Thymus (tissue), 2 donors: ENCODE data around the gene RGS9. TPM values are rescaled to one million over a fixed set of nuclear protein-coding genes. Genes with fewer than 3 reads are reported as not detected.

Experiments used
- polyA plus RNA-seq: library from polyadenylated mRNA; stranded (reverse); fragments of 200-250 nt; gene quantifications from one replicate; pipeline ENCODE4 v1.2.3, GENCODE V29; 2013
- total RNA-seq: library from RNA; stranded (reverse); fragments of 120-200 nt; gene quantifications from one replicate; pipeline ENCODE4 v1.2.4, GENCODE V29; 2013
- donor health status: healthy.

The RGS9 gene
- total and polyA plus RNA-seq, 2 donors, result 1.9 to 2.6 TPM

Other genes starting within 250 kb of the RGS9 start
- gene LRRC37A3, start 217.9 kb upstream of the RGS9 start, total RNA-seq, result 8.5 TPM
- gene LRRC37A3, start 217.9 kb upstream of the RGS9 start, polyA plus RNA-seq, result 7.9 TPM
- gene GNA13, start 80.6 kb upstream of the RGS9 start, total RNA-seq, result 45.6 TPM
- 43.6 TPM for gene GNA13, start 80.6 kb upstream of the RGS9 start, polyA plus RNA-seq